ENCODE results near the gene PRDM12. TPM values are rescaled to one million over a fixed set of nuclear protein-coding genes. Genes with fewer than 3 reads are reported as not detected.

Gene PRDM12
- total RNA-seq, 1 experiment from 2014 or later, result not detected

DNA sequence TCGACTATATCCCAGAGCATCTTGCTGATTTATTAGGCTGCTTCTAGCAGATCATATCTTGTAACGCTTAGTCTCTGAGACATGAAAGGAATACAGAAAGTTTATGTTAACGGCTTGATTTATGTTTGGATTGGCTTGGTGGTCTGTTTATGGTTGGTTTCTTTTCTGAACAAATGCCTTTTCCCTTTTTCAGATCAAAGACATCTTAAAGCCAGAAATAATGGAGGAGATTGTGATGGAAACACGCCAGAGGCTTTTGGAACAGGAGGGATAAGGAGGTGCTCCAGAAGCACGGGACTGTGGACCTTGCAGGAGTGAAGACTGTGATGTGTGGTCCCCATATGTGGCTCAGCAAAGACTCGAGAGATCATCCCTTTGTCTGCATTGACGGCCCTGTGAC lies 39.1 kb downstream of the PRDM12 start:
- H3K4me1 ChIP-seq (ENCODE audit: insufficient read depth, low read length), result no peaks in the 10 kb centered on the region
- no peak overlapping the region for H3K4ac ChIP-seq (ENCODE audit: low read depth, low read length)
- H3K9me3 Mint-ChIP-seq, result no peaks in the 10 kb centered on the region
- H3K79me1 ChIP-seq (ENCODE audit: insufficient read depth, low read depth, low read length, poor library complexity, severe bottlenecking), result peaks cover 4% of the 10 kb centered on the region
- H3K9ac ChIP-seq (ENCODE audit: extremely low read depth, insufficient read length, low read length), result no peak overlapping the region
- H2BK120ac ChIP-seq (ENCODE audit: low read depth, low read length, poor library complexity, severe bottlenecking), result no peak overlapping the region
- H3K4me3 Mint-ChIP-seq, result no peak overlapping the region
- no peaks in the 10 kb centered on the region for H3K27me3 ChIP-seq (ENCODE audit: insufficient read depth, low read length)
- H2AK5ac ChIP-seq (ENCODE audit: insufficient read length, low read length), result no peak overlapping the region
- no peak overlapping the region for H3K27ac ChIP-seq (ENCODE audit: insufficient read length, low read depth, low read length)
- H3K9me3 ChIP-seq (ENCODE audit: control insufficient read depth, low read depth, low read length), result no peaks in the 10 kb centered on the region
- peaks cover 4 to 6% of the 10 kb centered on the region in 2 experiments; a peak in 2 of 4 replicates for H3K4me1 Mint-ChIP-seq
- H3K18ac ChIP-seq (ENCODE audit: insufficient read length, low read depth, low read length), result no peak overlapping the region
- H2BK12ac ChIP-seq (ENCODE audit: insufficient read length, low read depth, low read length), result no peak overlapping the region
- no peak overlapping the region for H3K23ac ChIP-seq (ENCODE audit: insufficient read length, low read depth, low read length)
- no peak overlapping the region for H2BK15ac ChIP-seq (ENCODE audit: low read depth, low read length)
- 0 out of 2 replicates have a peak, but pooled peaks cover 3% of the 10 kb centered on the region for H3K79me2 ChIP-seq (ENCODE audit: insufficient read depth, low read length)
- H3K4me2 ChIP-seq (ENCODE audit: insufficient read depth, insufficient read length, low read length), result no peak overlapping the region
- no peak overlapping the region for H4K5ac ChIP-seq (ENCODE audit: insufficient read length, low read depth, low read length)
- TF ChIP-seq, protein P1, sequence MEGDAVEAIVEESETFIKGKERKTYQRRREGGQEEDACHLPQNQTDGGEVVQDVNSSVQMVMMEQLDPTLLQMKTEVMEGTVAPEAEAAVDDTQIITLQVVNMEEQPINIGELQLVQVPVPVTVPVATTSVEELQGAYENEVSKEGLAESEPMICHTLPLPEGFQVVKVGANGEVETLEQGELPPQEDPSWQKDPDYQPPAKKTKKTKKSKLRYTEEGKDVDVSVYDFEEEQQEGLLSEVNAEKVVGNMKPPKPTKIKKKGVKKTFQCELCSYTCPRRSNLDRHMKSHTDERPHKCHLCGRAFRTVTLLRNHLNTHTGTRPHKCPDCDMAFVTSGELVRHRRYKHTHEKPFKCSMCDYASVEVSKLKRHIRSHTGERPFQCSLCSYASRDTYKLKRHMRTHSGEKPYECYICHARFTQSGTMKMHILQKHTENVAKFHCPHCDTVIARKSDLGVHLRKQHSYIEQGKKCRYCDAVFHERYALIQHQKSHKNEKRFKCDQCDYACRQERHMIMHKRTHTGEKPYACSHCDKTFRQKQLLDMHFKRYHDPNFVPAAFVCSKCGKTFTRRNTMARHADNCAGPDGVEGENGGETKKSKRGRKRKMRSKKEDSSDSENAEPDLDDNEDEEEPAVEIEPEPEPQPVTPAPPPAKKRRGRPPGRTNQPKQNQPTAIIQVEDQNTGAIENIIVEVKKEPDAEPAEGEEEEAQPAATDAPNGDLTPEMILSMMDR (conservative IDR thresholded peaks at IDR 0.05), result no peak
- no peaks in the 10 kb centered on the region for H3K27me3 Mint-ChIP-seq (ENCODE audit: low read depth)
- no peaks in the 10 kb centered on the region for H4K20me1 ChIP-seq (ENCODE audit: control insufficient read depth, insufficient read depth, insufficient read length)
- WGBS (ENCODE audit: extremely low coverage, insufficient read length, low lambda C conversion rate), result no CpG with 5 or more reads among the region's 7 CpGs
- H4K8ac ChIP-seq (replicated peaks; ENCODE audit: insufficient read length, low read depth, low read length), result no peak overlapping the region
- no peaks in the 10 kb centered on the region for H3K23me2 ChIP-seq (ENCODE audit: insufficient read length, low read depth, low read length, poor library complexity, severe bottlenecking)
- H3K56ac ChIP-seq (ENCODE audit: insufficient read length, low read depth, low read length), result no peak overlapping the region
- H2AFZ ChIP-seq (ENCODE audit: low read length), result no peak overlapping the region
- no peak overlapping the region for H3K27ac Mint-ChIP-seq
- no peak overlapping the region for H3K14ac ChIP-seq (ENCODE audit: insufficient read depth, low read length)
- H3K36me3 Mint-ChIP-seq (ENCODE audit: insufficient read depth in 1 of 3, low read depth in 3 of 3), result peaks cover 45 to 75% (median 52%) of the 10 kb centered on the region in 3 experiments; a peak in 6 of 7 replicates
- H4K91ac ChIP-seq (ENCODE audit: insufficient read length, low read depth, low read length), result no peak overlapping the region
- H2BK5ac ChIP-seq (ENCODE audit: insufficient read length, low read length), result no peak overlapping the region
- no peak overlapping the region for H3T11ph ChIP-seq (ENCODE audit: low read length)
- H2BK20ac ChIP-seq (ENCODE audit: low read depth, low read length, poor library complexity, severe bottlenecking), result no peak overlapping the region
- DNase-seq, result no peak
